ENCODE measurements around the gene CD55. TPM values are rescaled to one million over a fixed set of nuclear protein-coding genes. Genes with fewer than 3 reads are reported as not detected.

The CD55 gene
- total RNA-seq, 1 experiment from 2014 or later, result 75.4 TPM

- POLR2A ChIA-PET, result interaction anchor here (1.6 kb wide), 1 partner anchor 84 kb away, joined by 6 read pairs; the partner anchor contains the start of gene CD55
Measured at GRCh38 chr1:207405814-207406213, 84.3 kb downstream of the CD55 start.

More at GRCh38 chr1:207405814-207406213, 84.3 kb downstream of the CD55 start:
- no peaks in the 10 kb centered on the region for H3K79me2 ChIP-seq (ENCODE audit: insufficient read depth, low read length)
- no TSS peak for BruUV-seq (replicated peaks)
- H3K9ac ChIP-seq (ENCODE audit: low read length), result no peak overlapping the region
- no peaks in the 10 kb centered on the region for H4K20me1 ChIP-seq (ENCODE audit: insufficient read depth)
- no peaks in the 10 kb centered on the region for H3K9me3 ChIP-seq (ENCODE audit: control insufficient read depth in 1 of 2, insufficient read depth in 1 of 2, low read depth in 1 of 2, low read length in 2 of 2)
- no peaks in the 10 kb centered on the region for H3K9me2 ChIP-seq (ENCODE audit: insufficient read depth)
- no peak overlapping the region for H3K4me3 ChIP-seq (replicated peaks in 1 of 2; ENCODE audit: low read depth in 1 of 2, low read length in 2 of 2)
- no peak overlapping the region for H3K4me2 ChIP-seq (ENCODE audit: low read length)
- RAD21 ChIA-PET (ENCODE audit: low non-redundant PET in 1 of 2, low total read pairs in 2 of 2, uncharacterized antibody in 2 of 2, unreplicated experiment in 2 of 2), result interaction anchor here (1.1 to 1.5 kb wide), 2 partner anchors 321 kb away, joined by 4 to 12 read pairs; no protein-coding TSS in a partner anchor
- no peak overlapping the region for H2AFZ ChIP-seq (ENCODE audit: low read depth, low read length, poor library complexity, severe bottlenecking)
- ATAC-seq (no peak), DNase-seq (ENCODE audit: low read depth, low spot score) (no peak)
- TF ChIP-seq RAD21 (IDR thresholded peaks at IDR 0.05; ENCODE audit: low read depth) (no peak), EZH2phosphoT487 (IDR thresholded peaks at IDR 0.05; ENCODE audit: borderline replicate concordance) (no peak), ELF1 (IDR thresholded peaks at IDR 0.05; ENCODE audit: borderline replicate concordance, low read depth) (no peak), JUND (IDR thresholded peaks at IDR 0.05) (no peak), YY1 (IDR thresholded peaks at IDR 0.05; ENCODE audit: extremely low read depth, insufficient replicate concordance, low read depth, low read length) (no peak), EZH2 (IDR thresholded peaks at IDR 0.05) (no peak), POLR2AphosphoS5 (IDR thresholded peaks at IDR 0.05; ENCODE audit: low read depth, low read length) (no peak), MAX (IDR thresholded peaks at IDR 0.05) (no peak), FOSL1 (IDR thresholded peaks at IDR 0.05; ENCODE audit: low read depth) (no peak), CEBPB (IDR thresholded peaks at IDR 0.05; ENCODE audit: low read depth) (no peak), REST (IDR thresholded peaks at IDR 0.05; ENCODE audit: low read depth) (no peak), ATF3 (IDR thresholded peaks at IDR 0.05) (no peak), SP1 (IDR thresholded peaks at IDR 0.05; ENCODE audit: low read depth) (no peak), CTCF (IDR thresholded peaks at IDR 0.05 in 2 of 3, conservative IDR thresholded peaks at IDR 0.05 in 1 of 3; ENCODE audit: borderline replicate concordance in 1 of 3, insufficient read depth in 1 of 3, low read depth in 2 of 3, low read length in 2 of 3) (no peak), POLR2A (IDR thresholded peaks at IDR 0.05; ENCODE audit: borderline replicate concordance, extremely low read depth, insufficient read depth, insufficient read length) (no peak), CBX3 (IDR thresholded peaks at IDR 0.05; ENCODE audit: low read depth) (no peak)
- no peak overlapping the region for H3K27ac ChIP-seq (ENCODE audit: low read depth, low read length)
- H3K36me3 ChIP-seq (ENCODE audit: control insufficient read depth in 1 of 2, insufficient read depth in 2 of 2, low read length in 2 of 2), result no peaks in the 10 kb centered on the region
- CTCF ChIA-PET, result interaction anchor here (0.7 to 3.0 kb wide), 12 partner anchors 10 to 353 kb away, joined by 3 to 49 read pairs (median 8); partner anchors contain the start of genes CD55 and PFKFB2
- no peaks in the 10 kb centered on the region for H3K4me1 ChIP-seq (ENCODE audit: control insufficient read depth in 1 of 2, insufficient read depth in 2 of 2, low read length in 2 of 2)
- intact Hi-C loops (cut with micrococcal nuclease), result loop anchor here (1.0 to 10.0 kb wide), 5 partner anchors 93 to 329 kb away; no protein-coding TSS in a partner anchor
- H3K27me3 ChIP-seq (ENCODE audit: insufficient read depth, low read length), result no peaks in the 10 kb centered on the region
